A204.1 (cell line): ENCODE data around the gene NCR3LG1.

Source experiments
- FAIRE-seq: peaks from 2 replicates; lab custom pipeline; 2012; peaks lifted over from hg19 to GRCh38; lab: Jason Lieb, UNC

The NCR3LG1 gene

DNA sequence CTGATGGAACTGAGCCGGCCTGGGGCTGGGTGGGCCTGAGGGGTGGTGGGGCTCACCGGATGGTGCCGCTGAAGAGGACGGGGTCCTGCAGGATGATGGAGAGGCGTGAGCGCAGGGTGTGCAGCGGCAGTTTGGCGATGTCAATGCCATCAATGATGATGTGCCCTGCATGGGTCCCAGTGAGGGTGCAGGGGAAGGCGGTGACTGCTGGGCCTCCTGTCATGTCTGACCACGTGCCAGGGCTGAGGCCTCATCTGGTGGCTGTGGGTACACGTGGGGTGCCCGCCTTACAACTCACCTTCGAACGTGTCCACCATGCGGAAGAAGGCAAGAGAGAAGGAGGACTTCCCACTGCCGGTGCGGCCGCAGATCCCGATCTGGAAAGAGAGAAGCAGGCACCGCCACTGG is 44.0 kb downstream of the NCR3LG1 start:
- FAIRE-seq, result no peak

DNA sequence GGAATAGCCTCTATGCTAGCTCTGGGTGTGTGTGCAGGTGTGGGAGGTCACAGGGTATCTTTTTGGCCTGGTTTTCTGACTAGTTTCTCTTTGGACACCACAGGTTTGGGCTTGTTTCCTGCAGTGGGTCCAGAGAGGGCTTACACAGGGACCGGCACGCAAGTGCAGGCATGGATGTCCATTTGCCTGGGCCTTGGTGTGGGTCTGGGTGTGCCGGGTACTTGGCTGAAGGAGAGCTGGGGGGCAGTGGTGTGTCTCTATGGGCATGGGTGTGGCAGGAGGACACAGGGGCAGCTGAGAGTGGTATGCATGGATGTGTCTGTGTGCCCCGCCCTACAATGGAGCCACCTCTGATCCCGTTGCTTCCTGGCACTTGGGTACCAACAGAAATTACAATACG is 44.4 kb downstream of the NCR3LG1 start:
- no peak for FAIRE-seq

- no peak for FAIRE-seq
Observed at GRCh38 chr11:17396598-17397310, 45.2 kb downstream of the NCR3LG1 start.

DNA sequence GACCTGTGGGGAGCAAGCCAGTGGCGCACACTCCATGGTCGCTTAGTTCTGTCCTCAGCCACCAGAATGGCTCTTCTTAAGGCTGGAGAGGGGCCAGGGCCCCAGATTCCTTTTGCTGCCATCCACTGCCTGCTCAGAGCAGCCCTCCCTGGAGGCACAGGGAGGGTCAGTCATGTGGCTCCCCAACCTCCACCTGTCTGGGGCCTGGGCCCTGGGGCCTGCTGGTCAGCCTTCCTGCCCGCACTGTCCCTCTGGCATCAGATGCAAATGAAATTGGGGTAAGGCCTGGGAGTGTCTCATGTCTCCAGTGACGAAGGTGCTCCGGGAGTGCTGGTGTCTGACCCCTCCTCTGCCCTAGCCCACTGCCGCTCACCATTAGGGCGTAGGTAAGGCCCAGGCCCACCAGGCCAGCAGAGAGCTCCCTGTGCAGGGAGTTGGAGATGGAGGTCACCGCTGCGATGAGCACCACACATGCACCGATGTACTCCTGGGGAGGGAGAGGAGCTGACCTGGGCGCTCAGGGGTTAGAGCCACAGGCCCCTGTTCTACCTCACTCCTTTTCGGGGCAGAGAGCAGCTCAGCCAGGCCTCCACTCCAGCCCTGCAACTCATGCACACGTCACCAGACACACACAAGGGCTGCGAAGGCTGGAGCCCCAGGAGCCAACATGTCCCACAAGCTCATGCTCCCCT is 45.9 kb downstream of the NCR3LG1 start:
- FAIRE-seq, result no peak

GRCh38 chr11:17399236-17399635 is 47.6 kb downstream of the NCR3LG1 start:
- no peak for FAIRE-seq

- no peak for FAIRE-seq
Observed at GRCh38 chr11:17400048-17400775, 48.6 kb downstream of the NCR3LG1 start.

- no peak for FAIRE-seq
Observed at GRCh38 chr11:17401316-17401715, 49.7 kb downstream of the NCR3LG1 start.

GRCh38 chr11:17401841-17402240 is 50.2 kb downstream of the NCR3LG1 start:
- FAIRE-seq, result no peak

- no peak for FAIRE-seq
Observed at GRCh38 chr11:17402486-17402885, 50.9 kb downstream of the NCR3LG1 start.

- no peak for FAIRE-seq
Observed at GRCh38 chr11:17403980-17404759, 52.6 kb downstream of the NCR3LG1 start.

DNA sequence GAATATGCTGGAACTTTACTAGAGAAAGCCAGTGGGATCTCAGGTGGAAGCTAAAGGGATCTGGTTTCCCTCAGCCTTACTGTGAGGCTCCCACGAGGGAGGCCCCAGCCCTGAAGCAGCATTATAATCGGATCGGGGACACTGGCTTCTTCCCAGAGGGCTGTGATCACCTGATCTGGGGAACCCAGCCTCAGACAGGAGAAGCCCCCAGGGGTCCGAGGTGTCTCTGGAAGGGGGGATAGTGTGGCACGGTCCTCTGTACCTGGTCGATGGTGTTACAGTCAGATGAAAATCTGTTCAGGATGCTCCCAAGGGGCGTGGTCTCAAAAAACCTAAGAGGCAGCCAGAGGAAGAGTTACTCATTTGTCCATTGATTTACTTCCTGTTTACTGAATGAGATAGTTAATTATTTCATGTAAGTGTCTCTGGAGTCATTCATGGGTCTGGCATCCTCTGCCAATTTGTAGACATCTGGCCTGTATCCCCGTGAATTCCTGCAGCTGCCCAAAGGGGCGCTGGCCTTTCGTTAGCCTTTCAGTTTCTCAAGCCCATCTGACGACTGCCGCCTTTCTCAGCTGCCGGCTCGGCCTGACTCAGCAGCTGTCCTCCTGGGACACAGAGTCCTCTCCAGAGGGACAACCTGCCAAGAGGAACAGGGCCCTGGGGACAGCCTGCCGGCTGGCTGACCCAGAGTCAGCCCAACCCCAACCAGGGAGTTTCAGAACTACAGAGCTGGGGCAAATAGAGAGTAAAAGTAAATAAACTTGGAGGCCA is 53.8 kb downstream of the NCR3LG1 start:
- FAIRE-seq, result no peak

DNA sequence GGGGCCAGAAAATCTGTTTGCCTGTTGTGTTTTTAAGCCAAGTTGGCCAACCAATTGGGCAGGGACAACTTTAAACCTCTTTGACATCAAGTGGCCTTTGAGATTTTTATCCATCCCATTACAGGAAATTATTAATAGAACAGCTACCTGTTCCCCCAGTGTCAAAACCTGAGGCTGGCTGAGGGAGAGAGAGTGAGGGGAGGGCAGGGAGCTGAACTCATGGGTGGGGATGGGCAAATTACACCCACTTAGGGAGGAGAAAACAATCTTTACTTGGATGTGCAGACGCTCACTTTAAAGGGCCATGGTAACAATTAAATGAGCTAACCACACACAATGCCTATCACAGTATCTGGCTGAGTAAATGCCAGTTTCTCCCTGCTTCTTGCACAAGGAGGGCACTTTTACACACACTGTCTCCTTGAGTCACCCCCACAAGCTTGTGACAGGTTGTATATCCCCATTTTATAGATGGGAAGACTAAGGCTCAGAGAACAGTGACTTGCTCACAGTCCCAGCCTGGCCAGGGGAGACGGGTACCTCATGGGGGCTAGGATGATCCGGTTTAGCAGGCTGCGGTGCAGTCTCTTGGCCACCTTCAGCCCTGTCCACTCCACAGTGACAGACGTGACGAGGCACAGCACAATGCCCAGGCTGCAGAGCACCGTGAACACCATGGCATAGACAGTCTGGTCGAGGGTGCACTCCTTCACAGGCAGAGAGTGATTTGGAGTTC is 54.6 kb downstream of the NCR3LG1 start:
- FAIRE-seq, result no peak

DNA sequence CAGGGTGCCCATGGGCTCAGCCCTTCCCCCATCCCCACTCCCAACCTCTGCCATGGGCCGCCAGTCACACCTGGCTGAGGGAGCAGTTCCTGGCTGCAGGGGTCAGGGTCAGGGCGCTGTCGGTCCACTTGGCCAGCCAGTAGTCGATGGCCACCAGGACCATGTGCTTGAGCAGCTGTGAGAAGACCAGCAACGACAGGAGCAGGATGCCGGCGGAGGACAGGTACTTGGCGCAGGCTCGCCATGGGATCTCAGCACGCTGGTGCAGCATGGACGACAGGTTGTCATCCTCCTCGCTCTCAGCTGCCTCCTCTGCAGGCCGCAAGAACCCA is 55.2 kb downstream of the NCR3LG1 start:
- FAIRE-seq, result no peak

- no peak for FAIRE-seq
Observed at GRCh38 chr11:17407575-17407974, 56.0 kb downstream of the NCR3LG1 start.

DNA sequence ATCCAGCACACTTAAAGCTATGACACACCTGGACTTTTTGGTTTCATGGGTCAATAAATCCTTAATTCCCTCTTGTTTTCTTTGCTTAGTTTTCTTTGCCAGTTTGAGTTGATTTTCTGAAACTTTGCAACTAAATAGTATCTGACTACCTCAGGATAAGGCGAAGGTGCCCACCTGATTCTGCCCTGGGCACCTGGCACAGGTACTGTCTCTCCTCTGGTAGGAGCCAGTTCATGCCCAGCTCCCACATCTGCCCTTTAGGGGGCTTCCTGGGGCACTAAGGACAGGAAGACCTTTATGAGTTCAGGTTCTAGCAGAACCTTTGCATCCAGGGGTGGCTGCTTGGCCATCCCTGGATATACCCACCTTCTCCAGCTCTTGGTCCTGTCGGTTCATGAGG is 56.4 kb downstream of the NCR3LG1 start:
- FAIRE-seq, result no peak

- no peak for FAIRE-seq
Observed at GRCh38 chr11:17408641-17409040, 57.0 kb downstream of the NCR3LG1 start.

DNA sequence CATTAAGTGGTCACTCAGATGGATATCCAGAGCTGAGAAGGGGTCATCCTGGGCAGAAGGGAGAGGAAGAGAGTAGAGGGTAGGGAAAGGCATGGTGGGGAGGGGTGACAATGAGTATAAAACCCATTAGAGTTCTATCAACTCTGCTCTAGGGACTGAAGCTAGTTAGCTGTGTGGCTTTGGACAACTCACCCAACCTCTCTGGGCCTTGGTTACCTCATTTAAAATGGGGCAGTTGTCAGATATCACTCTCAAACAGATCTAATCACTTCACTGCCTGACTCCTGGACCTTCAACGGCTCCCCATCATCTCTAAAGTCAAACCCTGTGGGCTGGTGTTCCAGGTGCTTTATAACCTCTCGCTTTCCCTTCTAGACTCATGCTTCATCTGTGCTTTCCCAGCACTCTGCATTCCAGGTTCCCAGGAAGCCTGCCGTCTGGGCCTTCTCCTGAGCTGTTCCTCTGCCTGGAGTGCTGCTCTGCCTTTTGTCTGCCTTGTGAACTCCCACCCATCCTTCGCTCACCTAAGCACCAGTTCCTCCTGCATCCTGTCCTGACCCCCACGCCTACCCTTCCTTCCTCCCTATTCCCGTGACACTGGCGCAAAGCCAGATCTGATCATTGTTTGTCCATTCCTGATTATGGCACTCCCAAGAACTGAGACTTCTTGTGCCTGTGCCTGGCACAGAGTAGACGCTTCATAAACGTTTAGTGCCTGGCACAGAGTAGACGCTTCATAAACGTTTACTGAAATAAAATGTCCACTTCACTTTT is 59.2 kb downstream of the NCR3LG1 start:
- no peak for FAIRE-seq

GRCh38 chr11:17411418-17411817 is 59.8 kb downstream of the NCR3LG1 start:
- FAIRE-seq, result no peak

DNA sequence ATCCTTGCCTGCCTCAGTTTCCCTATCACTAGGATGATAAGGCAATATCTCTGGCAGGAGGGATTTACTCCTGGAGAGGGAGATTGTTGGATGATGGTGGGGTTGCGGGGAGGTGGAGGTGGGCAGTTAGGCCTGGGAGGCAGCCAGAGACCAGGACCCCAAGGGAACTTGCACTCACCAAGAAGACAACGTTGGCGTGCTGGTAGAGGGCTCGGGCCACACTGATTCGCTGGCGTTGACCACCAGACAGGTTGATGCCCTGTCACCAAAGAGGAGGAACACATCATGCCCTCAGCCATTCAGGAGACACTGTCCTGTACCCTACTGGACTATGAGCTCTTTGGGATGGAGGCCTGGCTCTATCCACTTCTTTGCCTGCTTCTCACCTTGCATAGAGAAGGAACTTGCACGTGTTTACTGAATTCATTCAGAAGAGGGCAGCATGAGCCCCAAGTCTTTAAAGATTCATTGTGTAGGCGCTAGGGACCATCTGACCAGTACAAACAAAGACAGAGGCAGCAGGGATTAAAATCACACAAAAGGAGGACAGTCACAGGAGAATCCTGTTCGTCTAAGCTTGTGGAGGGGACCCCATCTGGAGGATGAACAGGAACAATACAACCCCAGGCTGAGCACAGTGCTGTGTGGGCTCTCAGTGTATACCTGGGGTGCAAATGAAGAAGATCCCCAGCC is 61.0 kb downstream of the NCR3LG1 start:
- no peak for FAIRE-seq
